Ishikawa (cell line): ENCODE data around the gene MIF4GD.

ENCODE experiments used
- CREB1 ChIP-seq: IDR thresholded peaks from 2 replicates; pipeline ENCODE4 v1.6.1; 2012; ENCODE audit warnings: low read depth
- EP300 ChIP-seq: IDR thresholded peaks from 2 replicates; pipeline ENCODE4 v1.6.1; 2012; ENCODE audit warnings: borderline replicate concordance
- RAD21 ChIP-seq: IDR thresholded peaks from 2 replicates; pipeline ENCODE4 v1.6.1; 2012; ENCODE audit warnings: low read depth
- YY1 ChIP-seq: IDR thresholded peaks from 2 replicates; pipeline ENCODE4 v1.6.1; 2012; ENCODE audit warnings: low read depth

GRCh38 chr17:75239214-75239613 is 31.8 kb downstream of the MIF4GD start:
- TF ChIP-seq CREB1 (no peak), EP300 (no peak), YY1 (no peak), RAD21 (no peak)
